Activated T-cell treated with anti-CD3 and anti-CD28 coated beads, Interleukin-2, amount 50 U/mL, for 72 hours (primary cell): ENCODE results near the gene CD2BP2. TPM values are rescaled to one million over a fixed set of nuclear protein-coding genes. Genes with fewer than 3 reads are reported as not detected.
"Not testable (repeated sequence)": the region's sequence is repeated elsewhere in the genome, so short reads cannot be mapped to it uniquely, and the experiment has no call there.

ENCODE experiments used
- ATAC-seq, 2 donors: fragments of 150-1000 bp; cut with Tn5 transposase; replicated peaks in 1 of 2; 2 replicates each; pipeline ENCODE4 v1.10.0; 2021; ENCODE audit warnings: moderate library complexity in 2 of 2, mild to moderate bottlenecking in 1 of 2
- DNase-seq, 2 donors: peaks; one replicate each; pipeline ENCODE4 v3.0.0; 2021 to 2022; ENCODE audit warnings: mixed read lengths in 1 of 2
- H3K27ac Mint-ChIP-seq: one replicate; pipeline ENCODE4 v1.8.0; 2022; ENCODE audit warnings: mild to moderate bottlenecking, moderate library complexity, mixed read lengths
- H3K27me3 Mint-ChIP-seq: one replicate; pipeline ENCODE4 v1.8.0; 2022; ENCODE audit warnings: low read depth, mixed read lengths
- H3K36me3 Mint-ChIP-seq, 2 donors: one replicate each; pipeline ENCODE4 v1.8.0; 2022; ENCODE audit warnings: mixed read lengths in 2 of 2, mild to moderate bottlenecking in 1 of 2; ENCODE audit not compliant: insufficient read depth in 2 of 2
- H3K4me1 Mint-ChIP-seq: one replicate; pipeline ENCODE4 v1.8.0; 2022; ENCODE audit warnings: low read depth, mixed read lengths
- H3K4me3 Mint-ChIP-seq, 2 donors: one replicate each; pipeline ENCODE4 v1.8.0; 2022; ENCODE audit warnings: mild to moderate bottlenecking in 2 of 2, mixed read lengths in 2 of 2, moderate library complexity in 2 of 2
- H3K9me3 Mint-ChIP-seq, 2 donors: one replicate each; pipeline ENCODE4 v1.8.0; 2022; ENCODE audit warnings: mixed read lengths in 2 of 2
- total RNA-seq, 2 donors: library from RNA; stranded (reverse); gene quantifications; one replicate each; pipeline ENCODE4 v1.2.3, GENCODE V29; 2022

The CD2BP2 gene
- total RNA-seq, 2 donors from 2014 or later, result 61.9 to 63.5 TPM

GRCh38 chr16:30352488-30353401 lies 2.4 kb downstream of the CD2BP2 start:
- H3K27ac Mint-ChIP-seq, result peak overlapping the region; percentile 20
- H3K4me1 Mint-ChIP-seq, result peaks cover 71% of the 10 kb centered on the region
- DNase-seq, result no peak
- H3K36me3 Mint-ChIP-seq, result peaks cover 5 to 19% of the 10 kb centered on the region in 2 donors
- no peaks in the 10 kb centered on the region for H3K9me3 Mint-ChIP-seq
- H3K4me3 Mint-ChIP-seq, result peak overlapping the region; percentile 16 to 22
- no peak for ATAC-seq
- H3K27me3 Mint-ChIP-seq, result no peaks in the 10 kb centered on the region

- ATAC-seq, result no peak
- no peak for DNase-seq
- Mint-ChIP-seq H3K27me3 (no peaks in the 10 kb centered on the region), H3K27ac (peak overlapping the region; percentile 19), H3K4me1 (peaks cover 66% of the 10 kb centered on the region), H3K9me3 (no peaks in the 10 kb centered on the region), H3K36me3 (peaks cover 5 to 19% of the 10 kb centered on the region in 2 donors), H3K4me3 (no peak overlapping the region)
Observed at GRCh38 chr16:30351586-30352419, 3.3 kb downstream of the CD2BP2 start.

DNA sequence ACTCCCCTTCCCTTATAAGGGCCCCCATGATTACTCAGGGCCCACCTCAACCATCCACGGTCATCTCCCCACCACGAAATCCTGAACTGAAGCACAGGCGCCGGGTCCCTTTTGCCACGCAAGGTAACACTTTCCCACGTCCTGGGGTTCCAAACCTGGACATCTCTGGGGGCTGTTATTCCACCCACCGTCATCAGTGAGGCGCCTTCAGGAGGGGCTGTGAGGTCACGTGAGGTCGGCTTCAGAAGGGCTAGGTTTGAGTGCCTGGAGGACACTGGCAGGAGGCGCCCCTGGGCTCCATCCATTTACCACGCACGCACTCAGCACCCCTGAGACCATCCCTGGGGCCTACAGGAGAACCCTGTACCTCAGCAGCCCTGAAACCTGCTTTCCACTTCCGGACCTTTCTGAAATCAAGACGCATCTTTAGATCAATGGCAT lies 4.1 kb downstream of the CD2BP2 start:
- Mint-ChIP-seq H3K27me3 (no peaks in the 10 kb centered on the region), H3K4me3 (peak overlapping the region in 1 of 2 donors; percentile 9), H3K9me3 (no peaks in the 10 kb centered on the region), H3K36me3 (peaks cover 5 to 19% of the 10 kb centered on the region in 2 donors), H3K27ac (peak overlapping the region; percentile 59), H3K4me1 (peaks cover 62% of the 10 kb centered on the region)
- ATAC-seq (no peak), DNase-seq (no peak)

- no peaks in the 10 kb centered on the region for H3K9me3 Mint-ChIP-seq
Observed at GRCh38 chr16:30350134-30350871, 4.8 kb downstream of the CD2BP2 start.

DNA sequence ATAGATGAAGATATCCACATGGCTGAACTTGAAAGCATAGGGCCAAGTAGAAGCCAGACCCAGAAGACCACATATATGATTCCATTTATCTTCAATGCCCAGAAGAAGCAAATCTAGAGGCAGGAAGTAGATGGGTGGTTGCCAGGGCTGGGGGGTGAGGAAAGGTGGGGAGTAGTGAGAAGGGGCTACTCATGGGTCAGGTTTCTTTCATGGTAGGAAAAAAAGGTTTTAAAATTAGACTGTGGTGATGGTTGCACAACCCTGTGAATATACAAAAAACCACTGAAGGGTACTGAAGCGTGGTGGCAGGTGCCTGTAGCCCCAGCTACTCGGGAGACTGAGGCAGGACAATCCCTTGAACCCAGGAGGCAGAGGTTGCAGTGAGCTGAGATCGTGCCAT lies 5.4 kb downstream of the CD2BP2 start:
- Mint-ChIP-seq H3K9me3 (no peaks in the 10 kb centered on the region), H3K36me3 (peaks cover 5 to 19% of the 10 kb centered on the region in 2 donors), H3K27ac (peak overlapping the region; percentile 46), H3K4me3 (peak overlapping the region in 1 of 2 donors; percentile 32), H3K4me1 (peaks cover 53% of the 10 kb centered on the region), H3K27me3 (no peaks in the 10 kb centered on the region)
- ATAC-seq (no peak), DNase-seq (no peak)

More at GRCh38 chr16:30350134-30350871, 4.8 kb downstream of the CD2BP2 start:
- H3K4me1 Mint-ChIP-seq, result peaks cover 55% of the 10 kb centered on the region
- DNase-seq, result peak; percentile 44 to 48
- H3K4me3 Mint-ChIP-seq, result peak overlapping the region; percentile 4 to 9
- H3K27ac Mint-ChIP-seq, result peak overlapping the region; percentile 59
- ATAC-seq, result peak; percentile 60 to 71
- H3K36me3 Mint-ChIP-seq, result peaks cover 5 to 19% of the 10 kb centered on the region in 2 donors
- no peaks in the 10 kb centered on the region for H3K27me3 Mint-ChIP-seq

DNA sequence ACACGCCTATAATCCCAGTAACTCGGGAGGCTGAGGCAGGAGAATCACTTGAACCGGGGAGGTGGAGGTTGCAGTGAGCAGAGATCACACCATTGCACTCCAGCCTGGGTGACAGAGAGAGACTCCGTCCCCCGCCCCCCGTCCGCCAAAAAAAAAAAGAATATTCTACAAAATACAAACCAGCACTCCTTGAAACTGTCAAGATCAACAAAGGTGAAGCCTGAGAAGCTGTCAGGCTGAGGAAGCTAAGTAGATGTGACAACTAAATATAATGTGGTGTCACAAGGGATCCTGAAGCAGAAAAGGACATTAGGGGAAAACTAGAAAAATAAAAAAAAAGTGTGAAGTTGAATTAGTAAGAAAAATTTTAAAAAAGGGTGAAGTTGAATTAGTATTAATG lies 6.2 kb downstream of the CD2BP2 start:
- no peaks in the 10 kb centered on the region for H3K9me3 Mint-ChIP-seq
- H3K4me3 Mint-ChIP-seq, result no peak overlapping the region
- ATAC-seq, result no peak
- H3K27ac Mint-ChIP-seq, result peak overlapping the region; percentile 55
- peaks cover 5 to 17% of the 10 kb centered on the region in 2 donors for H3K36me3 Mint-ChIP-seq
- no peak for DNase-seq
- H3K27me3 Mint-ChIP-seq, result no peaks in the 10 kb centered on the region
- H3K4me1 Mint-ChIP-seq, result peaks cover 45% of the 10 kb centered on the region

DNA sequence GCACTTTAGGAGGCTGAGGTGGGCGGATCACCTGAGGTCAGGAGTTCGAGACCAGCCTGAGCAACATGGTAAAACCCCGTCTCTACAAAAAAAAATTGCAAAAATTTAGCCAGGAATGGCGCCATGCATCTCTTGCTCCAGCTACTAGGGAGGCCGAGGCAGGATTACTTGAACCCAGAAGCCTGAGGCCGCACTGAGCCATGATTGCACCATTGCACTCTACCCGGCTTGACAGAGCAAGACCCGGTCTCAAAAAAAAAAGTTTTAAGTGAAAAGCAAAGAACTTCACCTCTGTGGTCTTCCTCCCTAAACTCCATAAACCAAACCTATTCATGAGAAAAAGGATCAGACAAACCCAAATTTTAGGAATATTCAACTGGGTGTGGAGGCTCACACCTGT lies 7.0 kb downstream of the CD2BP2 start:
- H3K9me3 Mint-ChIP-seq, result no peaks in the 10 kb centered on the region
- ATAC-seq (no peak), DNase-seq (no peak)
- peaks cover 37% of the 10 kb centered on the region for H3K4me1 Mint-ChIP-seq
- peaks cover 5 to 12% of the 10 kb centered on the region in 2 donors for H3K36me3 Mint-ChIP-seq
- H3K4me3 Mint-ChIP-seq, result no peak overlapping the region
- no peaks in the 10 kb centered on the region for H3K27me3 Mint-ChIP-seq
- H3K27ac Mint-ChIP-seq, result peak overlapping the region; percentile 46

DNA sequence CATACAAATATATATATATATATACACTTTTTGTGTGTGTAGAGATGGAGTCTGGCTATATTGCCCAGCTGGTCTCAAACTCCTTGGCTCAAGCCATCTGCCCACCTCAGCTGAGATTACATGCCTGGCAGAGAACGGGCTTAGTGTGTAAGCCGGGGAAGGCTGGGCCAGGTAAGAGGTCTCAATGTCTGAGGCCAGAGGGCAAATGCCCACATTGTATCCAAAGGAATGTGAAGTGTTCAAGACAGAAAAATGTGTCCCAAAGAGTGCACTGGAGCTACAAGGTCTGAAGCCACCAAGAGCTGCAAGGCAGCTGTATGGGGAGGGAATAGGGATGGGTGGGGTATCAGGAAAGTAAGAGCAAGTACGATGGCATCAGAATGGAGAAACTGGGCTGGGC lies 8.8 kb downstream of the CD2BP2 start:
- Mint-ChIP-seq H3K36me3 (peaks cover 3 to 10% of the 10 kb centered on the region in 2 donors), H3K27me3 (no peaks in the 10 kb centered on the region), H3K4me1 (peaks cover 21% of the 10 kb centered on the region), H3K27ac (no peak overlapping the region), H3K4me3 (no peak overlapping the region), H3K9me3 (no peaks in the 10 kb centered on the region)
- no peak for ATAC-seq
- DNase-seq, result no peak

- not testable (repeated sequence) for H3K27me3 Mint-ChIP-seq, ATAC-seq, DNase-seq, H3K9me3 Mint-ChIP-seq, H3K4me3 Mint-ChIP-seq, H3K36me3 Mint-ChIP-seq, H3K27ac Mint-ChIP-seq
- peaks cover 14% of the 10 kb centered on the region for H3K4me1 Mint-ChIP-seq
Observed at GRCh38 chr16:30343491-30343820, 11.7 kb downstream of the CD2BP2 start.

GRCh38 chr16:30342751-30343490 lies 12.2 kb downstream of the CD2BP2 start:
- DNase-seq, result no peak
- Mint-ChIP-seq H3K27ac (no peak overlapping the region), H3K27me3 (no peaks in the 10 kb centered on the region), H3K4me1 (peaks cover 14% of the 10 kb centered on the region), H3K36me3 (peaks cover 0 to 2% of the 10 kb centered on the region in 2 donors), H3K9me3 (no peaks in the 10 kb centered on the region), H3K4me3 (no peak overlapping the region)
- no peak for ATAC-seq

DNA sequence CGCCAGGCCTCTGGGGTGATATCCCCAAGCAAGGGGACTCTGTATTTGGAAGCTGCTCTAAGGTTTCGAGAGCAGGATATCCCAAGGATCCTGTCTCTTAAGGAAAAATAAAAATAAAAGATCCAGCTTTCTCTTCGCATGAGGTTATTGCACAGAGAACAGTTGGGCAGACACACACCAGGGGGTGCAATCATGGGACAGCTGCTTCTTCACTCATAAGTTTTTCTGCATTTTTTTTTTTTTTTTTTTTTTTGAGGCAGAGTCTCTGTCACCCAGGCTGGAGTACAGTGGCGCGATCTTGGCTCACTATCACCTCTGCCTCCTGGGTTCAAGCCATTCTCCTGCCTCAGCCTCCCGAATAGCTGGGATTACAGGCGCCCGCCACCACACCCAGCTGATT lies 13.1 kb downstream of the CD2BP2 start:
- not testable (repeated sequence) for H3K9me3 Mint-ChIP-seq, ATAC-seq, H3K36me3 Mint-ChIP-seq, H3K27me3 Mint-ChIP-seq, H3K4me3 Mint-ChIP-seq, DNase-seq, H3K27ac Mint-ChIP-seq
- peaks cover 14% of the 10 kb centered on the region for H3K4me1 Mint-ChIP-seq

GRCh38 chr16:30340621-30341020 lies 14.5 kb downstream of the CD2BP2 start:
- Mint-ChIP-seq H3K4me1 (peaks cover 20% of the 10 kb centered on the region), H3K9me3 (no peaks in the 10 kb centered on the region), H3K27me3 (no peaks in the 10 kb centered on the region), H3K27ac (no peak overlapping the region), H3K4me3 (no peak overlapping the region), H3K36me3 (peaks cover 0 to 2% of the 10 kb centered on the region in 2 donors)
- peak in 1 of 2 donors; percentile 16 for ATAC-seq
- DNase-seq, result no peak
